Suppressor macrophage treated with lipopolysaccharide for 1 hour (primary cell): ENCODE data around the gene AQP12B.
A peak's percentile ranks its signal among the peaks of the same experiment; 100 is the strongest.
"Not testable (repeated sequence)": the region's sequence is repeated elsewhere in the genome, so short reads cannot be mapped to it uniquely, and the experiment has no call there.

ENCODE experiments used
- DNase-seq, 3 donors: peaks; one replicate each; pipeline ENCODE4 v3.0.0-alpha.2; 2020 to 2022

The AQP12B gene

DNA sequence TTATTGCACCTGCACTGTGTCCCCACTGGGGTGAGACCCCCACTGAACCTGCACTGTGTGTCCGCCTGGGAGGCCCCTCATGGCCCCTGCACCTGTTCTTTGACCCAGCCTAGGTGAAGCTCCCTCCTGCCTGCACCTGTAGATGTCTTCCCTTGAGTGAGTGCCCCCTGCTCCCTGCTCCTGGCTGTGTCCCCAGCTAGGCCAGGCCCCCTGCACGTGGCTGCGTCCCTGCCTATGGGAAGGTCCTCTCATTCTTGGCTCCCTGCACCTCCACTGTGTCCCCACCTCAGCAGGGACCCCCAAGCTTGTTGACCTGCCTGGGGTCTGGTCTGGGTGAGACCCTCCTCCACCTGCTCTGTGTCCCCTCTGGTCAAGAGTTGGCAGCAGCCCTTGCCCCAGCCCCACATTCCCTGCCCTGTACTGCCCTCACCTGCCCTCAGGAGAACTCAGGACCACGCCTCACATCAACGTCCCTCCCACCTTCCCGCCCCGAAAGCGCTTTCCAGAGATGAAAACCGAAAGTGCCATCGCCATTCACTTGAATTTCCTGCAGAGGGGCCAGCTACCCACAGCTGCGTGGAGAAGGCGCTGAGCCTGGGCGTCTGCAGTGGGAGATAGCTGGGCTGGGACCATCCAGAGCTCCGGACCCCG lies 769 bp upstream of the AQP12B start:
- DNase-seq, result not testable (repeated sequence)

DNA sequence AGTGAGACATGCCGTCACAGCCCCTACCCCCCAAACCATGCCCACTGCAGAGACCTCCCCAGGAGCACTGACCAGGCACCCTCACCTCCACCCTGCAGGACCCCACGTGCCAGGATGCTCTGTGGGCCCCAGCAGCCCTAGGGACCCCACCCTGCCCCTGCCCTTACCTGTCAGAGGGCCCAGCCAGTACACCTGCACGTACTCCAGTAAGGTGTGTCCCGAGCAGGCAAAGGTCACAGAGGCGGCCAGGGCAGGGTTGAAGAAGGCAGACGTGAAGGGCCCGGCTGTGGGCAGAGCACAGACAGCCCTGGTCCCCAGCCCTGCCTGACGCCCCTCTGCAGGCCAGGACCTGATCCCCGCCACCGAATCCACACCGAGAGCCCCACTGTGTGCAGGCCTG lies 2.5 kb downstream of the AQP12B start:
- not testable (repeated sequence) for DNase-seq

DNA sequence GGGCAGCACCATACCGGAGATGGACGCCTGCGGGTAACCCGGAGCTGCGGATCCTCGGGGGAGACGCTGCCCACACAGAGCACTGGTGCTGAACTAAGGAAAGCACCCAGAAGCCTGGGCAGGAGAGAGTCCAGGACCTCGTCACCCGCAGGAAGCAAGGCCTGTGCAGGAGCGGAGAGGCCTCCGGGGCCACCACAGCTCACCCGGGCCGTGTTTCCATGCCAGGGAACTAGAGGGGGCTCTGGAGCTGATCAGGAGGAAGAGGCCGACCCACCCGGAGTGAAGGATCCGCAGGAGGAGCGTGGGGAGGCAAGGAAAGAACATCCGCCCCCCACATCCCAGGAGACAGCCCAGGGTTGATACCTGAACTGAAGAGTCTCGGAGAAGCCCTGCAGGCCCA lies 3.8 kb downstream of the AQP12B start:
- DNase-seq, result not testable (repeated sequence)

DNA sequence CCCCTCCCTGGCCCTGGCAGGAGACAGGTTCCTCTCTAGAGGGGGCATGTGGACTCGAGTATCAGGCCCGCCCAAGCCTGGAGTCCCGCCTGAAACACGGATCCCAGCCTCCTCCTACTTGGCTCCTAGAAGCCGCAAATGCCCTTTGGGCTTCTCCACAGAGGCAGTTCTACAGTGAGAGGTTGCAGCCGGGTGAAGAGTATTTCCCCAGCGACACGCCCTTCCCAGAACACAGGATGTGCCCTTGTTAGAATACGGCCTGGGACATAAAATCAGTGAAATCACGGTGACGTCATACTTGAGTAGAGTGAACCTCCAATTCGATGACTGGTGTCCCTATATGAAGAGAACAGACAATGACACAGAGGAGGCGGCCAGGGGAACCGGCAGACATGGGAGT lies 4.6 kb downstream of the AQP12B start:
- DNase-seq, result not testable (repeated sequence)

DNA sequence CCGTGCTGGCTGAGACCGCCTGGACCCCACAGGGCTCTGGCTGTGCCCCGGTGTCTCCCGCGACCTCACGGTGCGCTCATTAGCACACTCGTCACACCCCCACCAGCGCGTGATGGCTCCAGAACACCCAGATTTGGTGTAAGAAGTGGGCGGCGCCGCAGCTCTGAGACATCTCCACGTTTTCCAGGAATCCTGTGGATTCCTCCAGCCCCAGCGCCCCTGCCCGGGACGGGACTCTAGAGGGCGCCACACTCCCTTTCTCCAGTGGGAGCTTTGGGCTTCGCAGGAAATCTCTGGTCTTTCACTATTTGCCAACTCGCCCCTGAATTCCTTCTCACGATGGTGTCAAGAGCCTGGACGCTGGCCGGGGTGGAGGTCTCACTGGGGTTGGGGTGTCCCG lies 7.3 kb downstream of the AQP12B start:
- DNase-seq, result not testable (repeated sequence)

DNA sequence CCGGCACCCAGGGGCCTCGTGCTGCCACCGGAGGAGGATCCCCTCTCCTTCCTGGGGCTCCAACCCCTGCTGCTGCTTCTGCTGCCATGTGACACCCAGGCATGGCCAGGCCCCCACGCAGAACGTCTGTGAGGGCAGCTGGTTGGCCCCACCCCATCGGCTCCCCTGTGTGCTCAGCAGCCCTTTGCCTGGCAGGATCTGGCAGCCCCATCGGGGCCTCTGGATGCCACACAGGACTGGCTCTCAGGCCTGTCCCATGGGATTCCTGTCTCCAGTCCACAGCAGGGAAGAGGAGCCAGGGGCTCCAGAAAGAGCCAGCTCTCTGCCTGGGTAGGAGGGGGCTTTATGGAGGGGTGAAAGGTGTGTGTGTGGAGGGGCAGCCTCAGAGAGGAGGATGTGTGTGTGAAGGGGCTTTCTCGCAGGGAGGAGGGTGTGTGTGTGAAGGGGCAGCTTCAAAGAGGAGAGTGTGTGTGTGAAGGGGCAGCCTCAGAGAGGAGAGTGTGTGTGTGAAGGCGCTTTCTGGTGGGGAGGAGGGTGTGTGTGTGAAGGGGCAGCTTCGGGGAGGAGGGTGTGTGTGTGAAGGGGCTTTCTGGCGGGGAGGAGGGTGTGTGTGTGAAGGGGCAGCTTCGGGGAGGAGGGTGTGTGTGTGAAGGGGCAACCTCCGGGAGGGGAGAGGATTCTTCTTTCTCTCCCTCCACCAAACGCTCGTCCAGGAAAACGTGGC lies 8.1 kb downstream of the AQP12B start:
- DNase-seq, result not testable (repeated sequence)

DNA sequence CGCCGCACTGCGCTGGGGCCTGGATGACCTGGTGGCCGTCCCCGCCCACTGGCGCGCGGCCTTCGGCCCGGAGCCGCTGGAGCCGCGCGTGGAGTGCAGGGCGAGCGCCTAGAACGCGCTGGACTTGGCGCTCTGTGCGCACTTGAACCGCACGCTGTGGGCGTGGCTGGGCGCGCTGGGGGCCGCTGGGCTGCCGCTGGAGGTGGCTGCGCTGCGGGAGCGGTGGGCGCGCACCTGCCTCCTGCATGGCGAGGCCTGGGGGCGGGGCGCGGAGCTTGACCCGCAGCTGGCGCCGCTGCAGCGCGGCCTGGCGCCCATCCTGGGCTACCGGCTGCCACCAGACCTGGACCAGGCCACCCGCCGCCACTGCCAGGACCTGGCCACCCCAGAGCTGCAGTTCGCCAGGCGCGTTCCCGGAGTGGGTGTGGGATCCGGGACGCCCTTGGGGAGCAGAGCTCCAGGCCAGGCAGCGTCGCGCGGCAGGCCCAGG lies 9.9 kb downstream of the AQP12B start:
- no peak for DNase-seq

DNA sequence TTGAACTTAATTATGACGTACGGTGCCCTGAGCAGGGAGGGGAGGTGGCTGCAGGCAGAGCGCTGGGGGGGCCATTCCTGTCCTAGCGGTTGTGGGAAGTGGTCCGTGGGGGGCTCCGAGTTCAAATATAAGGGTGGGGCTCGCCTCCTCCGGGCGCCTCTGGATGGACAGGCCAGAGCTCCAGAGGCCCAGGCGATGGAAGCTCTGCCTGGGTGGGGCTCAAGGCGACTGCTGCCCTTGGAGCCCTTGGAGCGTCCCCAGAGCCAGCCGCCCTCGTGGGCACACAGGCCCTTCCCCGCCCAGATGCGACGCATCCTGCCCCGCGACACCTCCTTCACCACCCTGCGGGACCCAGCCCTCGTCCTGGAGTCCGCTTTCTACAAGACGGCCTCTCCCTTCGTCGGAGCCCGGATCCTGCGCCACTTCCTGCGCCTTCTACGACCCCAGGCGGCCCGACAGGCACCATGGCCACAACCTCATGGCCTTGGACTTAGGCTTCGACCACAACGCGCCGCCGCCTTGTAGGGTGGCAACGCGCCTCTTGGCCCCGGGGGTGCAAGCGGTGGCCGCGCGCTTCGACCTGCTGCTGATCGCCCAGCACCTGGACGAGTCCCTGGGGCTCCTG lies 10.5 kb downstream of the AQP12B start:
- DNase-seq, result no peak

DNA sequence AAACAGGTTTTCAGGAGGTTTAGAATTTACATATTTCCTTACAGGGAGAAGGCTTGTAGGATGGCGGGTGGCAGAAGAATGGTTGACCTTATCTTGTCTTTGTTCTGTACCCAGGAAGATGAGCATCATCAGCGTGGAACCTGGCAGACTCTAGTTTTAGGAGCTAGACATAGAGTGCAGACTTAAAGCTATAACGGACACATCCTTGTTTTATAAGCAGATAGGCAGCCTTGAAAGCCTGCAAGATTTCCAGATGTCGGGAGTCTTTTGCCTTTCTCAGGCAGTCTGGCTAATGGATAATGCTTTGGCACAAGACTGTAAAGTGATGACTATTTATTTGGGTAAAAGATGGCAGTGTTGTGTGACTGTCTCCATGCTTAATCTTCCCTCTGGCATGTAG lies 11.7 kb downstream of the AQP12B start:
- no peak for DNase-seq

DNA sequence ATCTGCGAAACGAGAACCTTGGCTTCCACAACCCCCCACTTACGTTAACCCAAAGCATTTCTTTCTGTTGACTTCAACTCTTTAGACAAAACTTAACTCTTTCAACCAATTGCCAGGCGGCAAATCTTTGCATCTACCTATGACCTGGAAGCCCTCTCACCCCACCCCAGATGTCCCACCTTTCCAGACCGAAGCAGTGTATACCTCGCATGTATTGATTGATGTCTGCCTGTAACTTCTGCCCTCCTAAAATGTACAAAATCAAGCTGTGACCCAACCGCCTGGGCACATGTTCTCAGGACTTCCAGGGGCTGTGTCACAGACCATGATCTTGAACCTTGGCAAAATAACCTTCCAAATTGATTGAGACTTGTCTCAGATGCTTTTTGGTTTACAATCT lies 12.3 kb downstream of the AQP12B start:
- no peak for DNase-seq

DNA sequence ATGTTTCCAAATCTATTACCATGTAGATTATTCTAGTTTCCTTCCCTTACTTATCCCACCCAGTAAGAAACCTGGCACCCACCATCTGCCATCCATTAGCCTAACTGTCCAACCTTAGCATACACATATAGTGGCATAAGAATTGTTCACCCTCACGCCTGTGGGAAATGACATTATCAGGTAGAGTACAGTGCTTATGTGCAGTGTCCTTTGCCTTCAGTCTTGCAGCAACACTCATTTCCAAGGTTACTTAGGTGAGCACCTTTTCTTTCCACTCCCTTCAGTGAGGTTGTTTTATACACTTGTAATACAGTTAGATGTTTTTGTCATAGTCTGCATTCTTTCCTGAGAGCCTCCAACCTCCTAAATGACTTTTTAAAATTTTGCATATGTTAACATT lies 18.1 kb downstream of the AQP12B start:
- no peak for DNase-seq

DNA sequence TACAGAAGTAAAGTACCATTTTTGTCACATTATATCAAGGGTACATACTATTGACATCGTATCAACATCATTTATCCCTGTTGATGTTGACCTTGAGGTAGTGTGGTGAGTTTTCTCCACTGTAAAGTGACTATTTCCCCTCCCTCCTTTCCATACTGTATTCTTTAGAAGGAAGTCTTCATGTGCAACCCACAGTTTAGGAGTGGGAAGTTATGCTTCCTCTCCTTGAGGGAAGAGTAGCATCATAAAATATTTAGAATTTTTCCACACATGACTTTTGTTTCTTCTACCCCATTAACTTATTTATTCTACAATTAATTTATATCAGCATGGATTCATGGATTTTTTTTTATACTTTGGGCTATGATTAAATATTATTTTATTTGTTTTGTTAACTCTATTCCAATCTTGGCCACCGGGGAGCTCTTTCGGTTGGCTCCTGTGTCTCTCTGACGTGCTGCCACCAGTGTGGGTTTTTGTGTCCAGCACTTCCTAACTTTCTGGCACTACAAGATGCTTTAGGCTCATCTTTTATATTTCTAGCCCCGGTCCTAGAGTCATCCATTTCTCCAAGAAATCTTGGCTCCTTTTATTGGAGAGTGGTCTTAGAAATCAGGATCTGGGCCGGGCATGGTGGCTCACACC lies 19.0 kb downstream of the AQP12B start:
- peak; percentile 24 to 53 (median 41) for DNase-seq

DNA sequence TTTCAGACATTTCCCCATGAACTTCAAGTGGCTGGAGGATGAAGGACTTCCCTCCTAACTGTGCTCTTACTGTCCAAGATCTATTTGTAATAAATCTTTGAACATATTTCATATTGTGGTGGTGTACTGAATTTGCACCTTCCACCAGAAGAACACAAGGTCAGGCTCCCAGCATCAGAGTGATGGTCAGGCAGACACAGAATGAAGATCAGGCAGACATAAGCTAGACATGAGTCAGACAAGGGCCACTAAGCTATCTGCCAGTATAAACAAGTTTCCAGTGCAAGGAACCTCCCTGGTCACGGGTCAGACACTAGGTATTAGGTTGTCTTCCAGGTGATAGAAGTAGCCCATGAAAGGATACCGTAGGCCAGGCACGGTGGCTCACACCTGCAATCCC lies 20.0 kb downstream of the AQP12B start:
- DNase-seq, result no peak

DNA sequence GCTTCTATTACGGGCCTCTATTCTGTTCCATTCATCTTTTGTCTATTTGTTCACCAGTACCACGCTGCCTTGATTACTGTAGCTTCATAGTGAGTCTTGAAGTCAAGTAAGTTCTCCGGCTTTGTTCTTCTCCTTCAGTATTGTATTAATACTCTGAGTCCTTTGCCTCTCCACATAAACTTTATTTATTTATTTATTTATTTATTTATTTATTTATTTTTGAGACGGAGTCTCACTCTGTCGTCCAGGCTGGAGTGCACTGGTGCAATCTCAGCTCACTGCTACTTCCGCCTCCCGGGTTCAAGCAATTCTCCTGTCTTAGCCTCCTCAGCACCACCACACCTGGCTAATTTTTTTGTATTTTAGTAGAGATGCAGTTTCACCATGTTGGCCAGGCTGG lies 22.8 kb downstream of the AQP12B start:
- DNase-seq, result not testable (repeated sequence)

DNA sequence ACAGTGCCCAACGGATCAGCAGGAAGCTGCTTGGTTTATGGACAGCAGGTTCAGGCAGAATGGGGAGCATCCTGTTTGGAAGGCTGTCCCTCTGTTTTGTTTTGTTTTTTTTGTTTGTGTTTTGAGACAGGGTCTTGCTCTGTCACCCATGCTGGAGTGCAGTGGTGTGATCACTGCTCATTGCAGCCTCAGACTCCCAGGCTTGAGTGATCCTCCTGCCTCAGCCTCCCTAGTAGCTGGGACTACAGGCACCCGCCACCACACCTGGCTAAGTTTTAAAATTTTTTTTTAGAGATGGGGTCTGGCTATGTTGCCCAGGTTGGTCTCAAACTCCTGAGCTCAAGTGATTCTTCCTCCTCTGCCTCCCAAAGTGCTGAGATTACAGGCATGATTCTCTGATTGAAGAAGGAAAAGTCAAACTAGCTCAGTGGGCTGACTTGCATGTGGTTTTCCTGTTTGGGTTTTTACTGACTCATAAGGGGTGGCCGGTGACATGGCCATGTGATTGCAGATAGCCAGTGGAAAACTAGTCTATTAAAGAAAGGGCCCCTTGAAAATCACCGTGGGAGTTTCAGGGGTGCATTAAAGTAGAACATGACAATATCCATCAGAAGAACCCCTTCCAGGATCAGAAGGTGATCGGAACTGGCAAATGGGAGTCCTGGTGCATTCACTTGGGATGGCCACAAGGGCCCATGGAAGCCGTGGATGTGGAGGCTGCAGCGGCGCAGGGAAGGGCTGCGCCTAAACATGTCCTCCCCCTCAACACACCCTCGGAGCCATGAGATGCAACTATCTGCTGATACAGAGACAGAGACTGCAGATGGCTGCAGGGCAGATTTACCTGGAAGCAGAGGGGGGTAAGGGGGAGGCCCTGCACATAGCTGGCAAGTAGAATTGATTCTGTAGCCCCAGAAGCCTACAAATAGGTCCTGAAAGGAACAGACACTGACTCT lies 26.5 kb downstream of the AQP12B start:
- DNase-seq, result peak; percentile 77 to 88 (median 83)

DNA sequence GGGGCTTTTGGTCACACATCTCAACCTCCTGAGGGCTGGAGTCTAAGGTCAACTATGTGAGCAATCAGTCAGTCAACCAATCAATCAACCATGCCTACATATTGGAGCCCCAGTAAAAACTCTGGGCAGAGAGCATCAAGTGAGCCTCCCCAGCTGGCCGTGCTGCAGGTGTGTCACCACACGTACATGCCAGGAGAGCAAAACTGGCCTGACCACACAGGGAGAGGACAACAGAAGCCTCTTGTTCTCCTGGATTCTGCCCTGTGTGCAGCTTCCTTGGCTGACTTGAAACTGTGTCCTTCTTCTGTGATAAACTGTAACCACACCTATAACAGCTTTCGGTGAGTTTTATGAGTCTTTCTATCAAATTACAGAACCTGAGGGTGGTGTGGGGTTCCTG lies 31.5 kb downstream of the AQP12B start:
- no peak for DNase-seq

DNA sequence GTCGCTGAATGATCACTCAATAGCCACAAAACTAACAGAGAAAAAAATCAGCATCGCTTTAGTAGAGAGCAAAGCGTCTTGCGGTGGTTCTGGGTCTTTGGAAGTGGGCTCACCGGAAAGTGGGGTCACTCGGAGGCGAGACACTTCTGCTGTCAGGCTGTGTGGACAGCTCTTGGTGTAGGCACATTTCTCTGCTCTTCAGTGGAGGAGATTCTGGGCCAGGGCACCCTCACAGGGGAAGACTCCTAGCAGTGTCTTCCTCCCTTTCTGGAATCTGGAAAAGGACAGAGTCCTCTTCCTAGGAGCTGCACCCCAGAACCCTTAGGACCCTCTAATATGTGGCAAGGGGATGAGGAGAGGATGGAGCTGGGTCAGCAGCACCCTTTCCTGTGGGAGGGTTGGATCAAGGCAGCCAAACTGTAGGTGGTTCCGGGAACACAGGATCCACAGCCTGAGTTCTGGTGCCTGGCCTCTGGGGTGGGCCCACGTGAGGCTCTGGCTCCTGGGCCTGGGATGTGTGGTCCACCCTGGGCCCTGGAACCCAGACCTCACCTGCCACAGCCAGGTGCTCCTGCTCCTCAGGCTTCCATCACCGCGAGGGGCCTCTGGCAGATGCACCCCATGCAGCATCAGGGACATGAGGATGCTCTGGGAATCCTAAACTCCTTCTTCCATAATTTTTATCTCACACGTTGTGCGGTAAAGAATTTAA lies 32.3 kb downstream of the AQP12B start:
- no peak for DNase-seq

DNA sequence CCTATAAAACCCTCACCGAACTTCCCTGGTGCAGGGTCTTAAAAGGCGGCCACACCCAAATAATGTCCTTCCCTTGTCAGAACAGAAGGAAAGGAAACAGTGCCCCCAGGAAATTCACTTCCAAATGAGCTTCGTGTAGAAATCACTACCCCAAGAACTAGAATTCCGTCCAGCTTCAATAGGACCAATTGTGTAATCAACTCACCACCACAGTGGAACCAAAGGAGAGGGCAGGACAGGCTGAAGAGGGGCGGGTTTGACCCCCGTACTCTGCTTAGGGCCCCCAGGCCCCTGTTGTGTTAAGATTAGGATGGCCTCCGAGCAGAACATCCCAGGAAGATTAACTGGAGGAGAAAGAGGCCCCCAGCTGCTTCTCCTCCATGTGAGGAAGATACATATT lies 33.4 kb downstream of the AQP12B start:
- no peak for DNase-seq

DNA sequence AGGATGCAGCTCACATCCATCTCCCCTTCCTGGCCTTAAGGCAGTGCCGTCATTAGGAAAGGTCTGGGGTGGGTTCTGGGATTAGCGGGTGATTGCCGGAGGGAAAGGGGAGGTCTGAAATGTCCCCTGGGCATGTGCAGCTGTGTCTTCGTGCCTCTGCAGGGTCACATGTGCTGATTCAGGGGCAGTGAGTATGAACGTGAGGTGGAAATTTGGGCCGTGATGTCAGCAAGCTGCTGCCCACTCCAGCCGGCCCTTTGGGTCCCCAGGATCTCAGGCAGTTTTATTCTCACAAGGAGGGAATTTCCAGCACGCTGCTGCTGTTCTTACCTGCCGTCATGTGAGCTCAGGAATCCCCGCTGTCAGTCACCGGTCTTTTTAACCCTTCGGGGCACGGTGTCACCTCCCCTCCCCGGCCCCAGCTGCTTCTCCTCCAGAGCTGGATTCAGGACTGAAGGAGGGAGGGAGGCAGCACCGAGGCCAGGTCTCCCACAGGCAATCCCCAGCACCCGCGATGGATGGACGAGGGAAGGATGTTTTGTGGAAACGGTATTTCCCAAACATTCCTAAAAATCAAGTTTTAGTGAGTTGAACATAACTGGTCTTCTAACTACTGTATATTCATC lies 33.9 kb downstream of the AQP12B start:
- peak in 1 of 3 donors; percentile 20 for DNase-seq

DNA sequence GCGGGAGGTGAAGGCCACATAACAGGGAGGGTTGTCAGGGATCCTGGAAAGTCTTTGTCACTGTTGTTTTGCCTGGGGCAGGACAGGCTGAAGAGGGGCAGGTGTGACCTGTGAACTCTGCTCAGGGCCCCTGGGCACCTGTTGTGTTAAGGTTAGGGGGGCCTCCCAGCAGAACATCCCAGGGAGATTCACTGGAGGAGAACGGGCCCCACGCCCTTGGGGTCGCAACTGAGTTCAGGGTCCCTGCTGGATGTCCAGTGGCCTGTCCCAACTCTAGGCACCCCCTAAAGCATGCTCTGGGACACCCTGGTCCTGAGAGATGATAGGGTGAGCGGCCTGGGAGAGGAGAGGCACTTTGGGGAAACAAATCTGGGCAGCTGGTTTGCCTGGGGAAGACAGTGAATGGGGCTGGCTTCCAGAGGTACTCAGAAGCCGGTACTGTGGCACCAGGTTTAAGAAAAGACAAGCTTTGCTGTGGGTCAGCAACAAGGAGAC lies 34.5 kb downstream of the AQP12B start:
- no peak for DNase-seq
